HG03439 (cell line): ENCODE data around the gene BRD2.

ENCODE experiments used
- ATAC-seq: cut with Tn5 transposase; IDR thresholded peaks from one replicate; pipeline ENCODE4 v1.9.1; 2021; ENCODE audit warnings: mild to moderate bottlenecking, moderate library complexity; ENCODE audit not compliant: unreplicated experiment

BRD2 gene

GRCh38 chr6:32984622-32985389 lies 16.4 kb downstream of the BRD2 start:
- ATAC-seq = peak; percentile 53

- ATAC-seq = no peak
Measured at GRCh38 chr6:32989368-32989767, 21.0 kb downstream of the BRD2 start.

DNA sequence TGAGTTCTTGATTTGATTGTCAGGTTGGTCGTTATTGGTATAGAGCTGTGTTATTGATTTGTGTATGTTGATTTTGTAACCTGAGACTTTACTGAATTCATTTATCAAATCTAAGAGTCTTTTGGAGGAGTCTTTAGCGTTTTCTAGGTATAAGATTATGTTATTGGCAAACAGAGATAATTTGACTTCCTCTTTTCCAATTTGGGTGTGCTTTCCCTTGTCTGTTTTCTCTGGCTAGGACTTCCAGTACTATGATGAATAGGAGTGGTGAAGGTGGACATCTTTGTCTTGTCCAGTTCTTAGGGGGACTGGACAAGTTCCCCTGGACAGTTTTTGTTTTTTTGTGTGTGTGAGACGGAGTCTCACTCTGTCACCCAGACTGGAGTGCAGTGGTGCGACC lies 23.6 kb downstream of the BRD2 start:
- ATAC-seq = no peak

- no peak for ATAC-seq
Measured at GRCh38 chr6:32993363-32993973, 25.1 kb downstream of the BRD2 start.

- no peak for ATAC-seq
Measured at GRCh38 chr6:32995448-32995847, 27.1 kb downstream of the BRD2 start.

GRCh38 chr6:33000055-33000454 lies 31.7 kb downstream of the BRD2 start:
- no peak for ATAC-seq

GRCh38 chr6:33001685-33002084 lies 33.3 kb downstream of the BRD2 start:
- no peak for ATAC-seq

- no peak for ATAC-seq
Measured at GRCh38 chr6:33004940-33005339, 36.5 kb downstream of the BRD2 start.

DNA sequence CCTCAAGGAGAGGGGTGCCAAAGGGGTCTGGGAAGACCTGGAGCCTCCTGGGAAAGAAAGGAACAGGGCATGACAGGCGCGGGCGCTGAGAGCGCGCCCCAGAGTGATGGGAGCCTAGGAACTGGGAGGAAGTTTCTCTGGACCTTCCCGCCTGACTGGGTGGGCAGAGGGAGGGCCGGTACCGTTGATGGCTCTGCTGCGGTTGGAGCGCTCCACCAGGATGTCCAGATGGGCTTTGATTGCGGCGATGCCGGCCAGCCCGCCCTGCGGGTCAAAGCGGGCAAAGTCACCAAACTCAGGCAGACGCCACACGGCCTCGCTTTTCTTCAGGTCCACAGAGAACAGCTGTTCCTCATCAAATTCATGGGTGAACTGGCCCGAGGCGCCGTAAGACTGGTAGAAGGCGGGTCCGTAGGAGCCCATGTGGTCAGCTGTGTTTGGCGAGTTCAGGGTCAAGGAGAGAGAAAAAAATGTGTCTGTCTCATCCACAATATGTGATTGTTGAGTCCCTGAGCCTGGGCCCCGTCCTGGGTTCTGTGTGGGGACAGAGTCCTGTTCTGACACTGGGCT lies 39.5 kb downstream of the BRD2 start:
- no peak for ATAC-seq

DNA sequence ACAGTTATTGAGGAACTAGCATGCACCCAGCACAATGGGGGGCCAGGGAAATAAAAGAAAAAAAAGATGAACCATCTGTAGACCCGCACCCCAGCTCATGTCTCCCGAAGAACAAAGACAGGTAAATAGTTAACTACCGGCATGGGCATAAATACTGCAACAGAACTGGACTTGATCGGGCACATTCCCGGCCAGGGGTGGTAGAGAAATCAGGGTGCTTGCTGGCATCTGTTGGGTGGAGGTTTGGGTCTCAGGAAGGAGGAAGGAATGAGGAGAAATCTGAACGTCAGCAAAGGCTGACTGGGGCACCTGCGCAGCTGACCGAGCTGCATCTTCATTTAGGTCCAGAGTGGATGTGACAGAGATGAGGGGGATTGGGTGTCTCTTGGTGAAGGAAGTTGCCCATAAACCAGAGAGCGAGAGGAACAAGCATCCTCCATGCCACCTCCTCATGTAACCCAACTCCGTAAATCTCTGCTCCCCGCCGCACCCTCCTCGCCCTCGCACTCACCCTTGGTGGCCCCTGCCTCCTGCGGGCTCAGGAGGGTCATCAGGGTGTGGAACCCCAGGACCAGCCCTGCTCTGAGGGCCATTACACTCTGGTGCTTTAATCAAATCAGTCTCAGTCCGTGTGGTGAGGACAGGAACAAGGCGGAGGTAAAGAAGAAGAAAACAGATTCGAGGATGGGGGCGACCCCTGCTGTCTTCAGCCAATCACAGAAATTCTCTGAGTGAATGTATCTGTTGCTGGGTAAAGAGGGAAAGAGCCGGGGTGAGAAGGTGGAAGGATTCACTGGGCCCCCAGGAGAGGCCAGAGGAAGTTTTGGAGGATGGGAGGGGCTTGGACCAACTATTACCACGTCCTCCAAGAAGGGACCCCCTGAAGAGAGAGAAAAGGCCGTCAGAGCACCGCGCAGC lies 40.8 kb downstream of the BRD2 start, which contains the start of gene HLA-DOA:
Gene HLA-DOA, minus strand, starts transcription at position 648 of the 918 bp plus-strand sequence.
- peak; percentile 81 for ATAC-seq

- no peak for ATAC-seq
Measured at GRCh38 chr6:33010356-33010755, 42.0 kb downstream of the BRD2 start.

DNA sequence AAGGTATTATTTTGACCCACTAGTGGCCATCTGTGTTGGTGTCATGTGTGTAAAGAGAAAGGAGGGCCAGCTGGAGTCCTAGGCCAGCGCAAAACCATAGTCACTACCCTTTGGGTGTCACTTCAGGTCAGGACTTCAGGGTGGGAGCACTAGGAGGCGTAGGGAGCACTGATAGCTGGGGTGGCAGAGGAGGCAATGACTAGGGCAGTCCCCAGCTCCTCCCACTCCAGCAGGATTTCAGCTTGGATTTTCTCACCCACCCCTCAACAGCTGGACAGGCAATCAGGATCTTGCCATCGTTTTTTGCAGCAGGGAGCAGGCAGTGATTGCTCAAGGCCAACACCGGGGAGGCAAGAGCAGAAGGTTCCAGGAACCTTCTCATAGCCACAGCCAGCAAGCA lies 45.2 kb downstream of the BRD2 start:
- no peak for ATAC-seq

- ATAC-seq = no peak
Measured at GRCh38 chr6:33014841-33015634, 46.6 kb downstream of the BRD2 start.

DNA sequence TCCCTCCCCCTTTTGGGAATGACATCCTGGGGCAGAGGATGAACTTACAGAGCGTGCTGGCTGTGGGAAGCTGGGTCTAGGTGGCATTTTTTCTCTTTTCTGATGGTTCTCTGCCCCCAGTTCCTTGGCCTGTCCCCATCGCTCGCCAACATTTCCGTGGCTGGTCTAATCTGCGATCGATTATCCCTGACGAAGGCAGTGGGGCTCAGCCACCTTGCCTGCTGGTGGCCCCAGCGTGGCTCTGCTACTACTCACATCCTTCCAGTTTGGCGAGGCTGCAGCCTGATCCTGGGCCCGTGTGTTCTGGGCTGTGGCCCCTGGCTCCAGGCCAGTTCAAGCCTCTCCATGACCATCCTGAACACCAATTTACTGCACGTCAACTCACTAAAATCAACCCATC lies 47.4 kb downstream of the BRD2 start:
- no peak for ATAC-seq

GRCh38 chr6:33017018-33017417 lies 48.6 kb downstream of the BRD2 start:
- no peak for ATAC-seq

- no peak for ATAC-seq
Measured at GRCh38 chr6:33017694-33018353, 49.4 kb downstream of the BRD2 start.

GRCh38 chr6:33018418-33018817 lies 50.0 kb downstream of the BRD2 start:
- ATAC-seq = no peak

GRCh38 chr6:33018904-33019303 lies 50.5 kb downstream of the BRD2 start:
- ATAC-seq = no peak

GRCh38 chr6:33019372-33019771 lies 51.0 kb downstream of the BRD2 start:
- no peak for ATAC-seq

DNA sequence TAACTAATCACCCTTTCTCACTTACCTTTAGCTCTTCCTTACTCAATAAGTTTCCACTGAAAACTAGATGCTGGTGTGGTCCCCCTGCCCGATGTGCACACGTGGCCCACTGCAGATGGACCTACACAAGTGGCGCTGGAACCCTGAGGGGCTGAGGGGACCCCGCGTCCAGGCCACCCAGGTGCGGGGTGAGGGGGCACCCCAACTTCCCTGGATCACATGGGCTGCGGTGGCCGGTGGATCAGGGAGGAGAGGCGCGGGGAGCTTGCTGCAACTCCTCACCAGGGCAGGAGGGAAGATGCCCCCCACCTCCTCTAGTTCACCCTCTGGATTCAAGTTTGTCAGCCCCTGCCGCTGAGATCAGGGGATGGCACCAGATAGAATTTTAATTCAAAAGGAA lies 53.5 kb downstream of the BRD2 start:
- ATAC-seq = no peak
